Liver (tissue), 3 donors: Measurements from ENCODE around the gene CNTN1.

Source experiments
- ATF3 ChIP-seq: IDR thresholded peaks from 2 replicates; pipeline ENCODE4 v1.6.1; 2016; ENCODE audit warnings: antibody characterized with exemption
- EGR1 ChIP-seq, 2 donors: IDR thresholded peaks; 2 replicates each; pipeline ENCODE4 v1.6.1; 2016 to 2018; ENCODE audit warnings: antibody characterized with exemption in 2 of 2, low read depth in 2 of 2
- GABPA ChIP-seq, 2 donors: IDR thresholded peaks in 1 of 2; conservative IDR thresholded peaks in 1 of 2; 2 replicates each; pipeline ENCODE4 v1.6.1; 2016; ENCODE audit warnings: antibody characterized with exemption in 2 of 2, mild to moderate bottlenecking in 1 of 2, moderate library complexity in 1 of 2
- HNF4A ChIP-seq, 2 donors: conservative IDR thresholded peaks; 2 replicates each; pipeline ENCODE4 v1.6.1; 2016; ENCODE audit warnings: antibody characterized with exemption in 2 of 2, mild to moderate bottlenecking in 2 of 2
- JUND ChIP-seq, 2 donors: IDR thresholded peaks; 2 replicates each; pipeline ENCODE4 v1.6.1; 2016; ENCODE audit warnings: antibody characterized with exemption in 2 of 2
- MAX ChIP-seq: IDR thresholded peaks from 2 replicates; pipeline ENCODE4 v1.6.1; 2016; ENCODE audit warnings: antibody characterized with exemption
- RAD21 ChIP-seq, 2 donors: IDR thresholded peaks; 2 replicates each; pipeline ENCODE4 v1.6.1; 2016; ENCODE audit warnings: antibody characterized with exemption in 2 of 2, mild to moderate bottlenecking in 2 of 2
- RXRA ChIP-seq, 2 donors: IDR thresholded peaks; 2 replicates each; pipeline ENCODE4 v1.6.1; 2017 to 2018; ENCODE audit warnings: antibody characterized with exemption in 2 of 2, mild to moderate bottlenecking in 1 of 2
- SP1 ChIP-seq: IDR thresholded peaks from 2 replicates; pipeline ENCODE4 v1.6.1; 2018; ENCODE audit warnings: antibody characterized with exemption, mild to moderate bottlenecking
- TAF1 ChIP-seq: conservative IDR thresholded peaks from 2 replicates; pipeline ENCODE4 v1.6.1; 2016; ENCODE audit warnings: antibody characterized with exemption, mild to moderate bottlenecking
- YY1 ChIP-seq: IDR thresholded peaks from 2 replicates; pipeline ENCODE4 v1.6.1; 2016; ENCODE audit warnings: antibody characterized with exemption, mild to moderate bottlenecking
- TF ChIP-seq, protein P1 (sequence below): fragments of 150-350 bp; IDR thresholded peaks from 2 replicates; pipeline ENCODE4 v1.5.1; 2017; ENCODE audit warnings: improper control_type of control experiment, low read depth, low read length; ENCODE audit not compliant: missing input control
- TF ChIP-seq, protein P2 (sequence below): IDR thresholded peaks from 2 replicates; pipeline ENCODE4 v1.6.1; 2016; ENCODE audit warnings: antibody characterized with exemption
- TF ChIP-seq, protein P3 (sequence below): IDR thresholded peaks from 2 replicates; pipeline ENCODE4 v1.6.1; 2016; ENCODE audit warnings: antibody characterized with exemption, mild to moderate bottlenecking
- donor health status: healthy.
- donor health status: healthy.

GRCh38 chr12:40726366-40726765 is 34.1 kb downstream of the CNTN1 start:
- TF ChIP-seq RAD21 (IDR thresholded peaks at IDR 0.05) (no peak), HNF4A (conservative IDR thresholded peaks at IDR 0.05) (no peak), YY1 (no peak), RXRA (IDR thresholded peaks at IDR 0.05) (no peak), GABPA (IDR thresholded peaks at IDR 0.05 in 1 of 2, conservative IDR thresholded peaks at IDR 0.05 in 1 of 2) (no peak), MAX (no peak), JUND (IDR thresholded peaks at IDR 0.05) (no peak), ATF3 (no peak), TAF1 (no peak), SP1 (no peak), EGR1 (IDR thresholded peaks at IDR 0.05; ENCODE audit: low read depth in 2 of 2) (no peak)
- TF ChIP-seq, protein P1, sequence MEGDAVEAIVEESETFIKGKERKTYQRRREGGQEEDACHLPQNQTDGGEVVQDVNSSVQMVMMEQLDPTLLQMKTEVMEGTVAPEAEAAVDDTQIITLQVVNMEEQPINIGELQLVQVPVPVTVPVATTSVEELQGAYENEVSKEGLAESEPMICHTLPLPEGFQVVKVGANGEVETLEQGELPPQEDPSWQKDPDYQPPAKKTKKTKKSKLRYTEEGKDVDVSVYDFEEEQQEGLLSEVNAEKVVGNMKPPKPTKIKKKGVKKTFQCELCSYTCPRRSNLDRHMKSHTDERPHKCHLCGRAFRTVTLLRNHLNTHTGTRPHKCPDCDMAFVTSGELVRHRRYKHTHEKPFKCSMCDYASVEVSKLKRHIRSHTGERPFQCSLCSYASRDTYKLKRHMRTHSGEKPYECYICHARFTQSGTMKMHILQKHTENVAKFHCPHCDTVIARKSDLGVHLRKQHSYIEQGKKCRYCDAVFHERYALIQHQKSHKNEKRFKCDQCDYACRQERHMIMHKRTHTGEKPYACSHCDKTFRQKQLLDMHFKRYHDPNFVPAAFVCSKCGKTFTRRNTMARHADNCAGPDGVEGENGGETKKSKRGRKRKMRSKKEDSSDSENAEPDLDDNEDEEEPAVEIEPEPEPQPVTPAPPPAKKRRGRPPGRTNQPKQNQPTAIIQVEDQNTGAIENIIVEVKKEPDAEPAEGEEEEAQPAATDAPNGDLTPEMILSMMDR = no peak
- TF ChIP-seq, protein P2, sequence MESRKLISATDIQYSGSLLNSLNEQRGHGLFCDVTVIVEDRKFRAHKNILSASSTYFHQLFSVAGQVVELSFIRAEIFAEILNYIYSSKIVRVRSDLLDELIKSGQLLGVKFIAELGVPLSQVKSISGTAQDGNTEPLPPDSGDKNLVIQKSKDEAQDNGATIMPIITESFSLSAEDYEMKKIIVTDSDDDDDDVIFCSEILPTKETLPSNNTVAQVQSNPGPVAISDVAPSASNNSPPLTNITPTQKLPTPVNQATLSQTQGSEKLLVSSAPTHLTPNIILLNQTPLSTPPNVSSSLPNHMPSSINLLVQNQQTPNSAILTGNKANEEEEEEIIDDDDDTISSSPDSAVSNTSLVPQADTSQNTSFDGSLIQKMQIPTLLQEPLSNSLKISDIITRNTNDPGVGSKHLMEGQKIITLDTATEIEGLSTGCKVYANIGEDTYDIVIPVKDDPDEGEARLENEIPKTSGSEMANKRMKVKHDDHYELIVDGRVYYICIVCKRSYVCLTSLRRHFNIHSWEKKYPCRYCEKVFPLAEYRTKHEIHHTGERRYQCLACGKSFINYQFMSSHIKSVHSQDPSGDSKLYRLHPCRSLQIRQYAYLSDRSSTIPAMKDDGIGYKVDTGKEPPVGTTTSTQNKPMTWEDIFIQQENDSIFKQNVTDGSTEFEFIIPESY = no peak
- TF ChIP-seq, protein P3, sequence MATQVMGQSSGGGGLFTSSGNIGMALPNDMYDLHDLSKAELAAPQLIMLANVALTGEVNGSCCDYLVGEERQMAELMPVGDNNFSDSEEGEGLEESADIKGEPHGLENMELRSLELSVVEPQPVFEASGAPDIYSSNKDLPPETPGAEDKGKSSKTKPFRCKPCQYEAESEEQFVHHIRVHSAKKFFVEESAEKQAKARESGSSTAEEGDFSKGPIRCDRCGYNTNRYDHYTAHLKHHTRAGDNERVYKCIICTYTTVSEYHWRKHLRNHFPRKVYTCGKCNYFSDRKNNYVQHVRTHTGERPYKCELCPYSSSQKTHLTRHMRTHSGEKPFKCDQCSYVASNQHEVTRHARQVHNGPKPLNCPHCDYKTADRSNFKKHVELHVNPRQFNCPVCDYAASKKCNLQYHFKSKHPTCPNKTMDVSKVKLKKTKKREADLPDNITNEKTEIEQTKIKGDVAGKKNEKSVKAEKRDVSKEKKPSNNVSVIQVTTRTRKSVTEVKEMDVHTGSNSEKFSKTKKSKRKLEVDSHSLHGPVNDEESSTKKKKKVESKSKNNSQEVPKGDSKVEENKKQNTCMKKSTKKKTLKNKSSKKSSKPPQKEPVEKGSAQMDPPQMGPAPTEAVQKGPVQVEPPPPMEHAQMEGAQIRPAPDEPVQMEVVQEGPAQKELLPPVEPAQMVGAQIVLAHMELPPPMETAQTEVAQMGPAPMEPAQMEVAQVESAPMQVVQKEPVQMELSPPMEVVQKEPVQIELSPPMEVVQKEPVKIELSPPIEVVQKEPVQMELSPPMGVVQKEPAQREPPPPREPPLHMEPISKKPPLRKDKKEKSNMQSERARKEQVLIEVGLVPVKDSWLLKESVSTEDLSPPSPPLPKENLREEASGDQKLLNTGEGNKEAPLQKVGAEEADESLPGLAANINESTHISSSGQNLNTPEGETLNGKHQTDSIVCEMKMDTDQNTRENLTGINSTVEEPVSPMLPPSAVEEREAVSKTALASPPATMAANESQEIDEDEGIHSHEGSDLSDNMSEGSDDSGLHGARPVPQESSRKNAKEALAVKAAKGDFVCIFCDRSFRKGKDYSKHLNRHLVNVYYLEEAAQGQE = no peak
